NCI-H748 (cell line): ENCODE results near the gene PXMP2.

ENCODE experiments used
- DNase-seq: peaks from one replicate; lab custom pipeline; 2025; ENCODE audit not compliant: unreplicated experiment; lab: John Stamatoyannopoulos, UW

PXMP2 gene

DNA sequence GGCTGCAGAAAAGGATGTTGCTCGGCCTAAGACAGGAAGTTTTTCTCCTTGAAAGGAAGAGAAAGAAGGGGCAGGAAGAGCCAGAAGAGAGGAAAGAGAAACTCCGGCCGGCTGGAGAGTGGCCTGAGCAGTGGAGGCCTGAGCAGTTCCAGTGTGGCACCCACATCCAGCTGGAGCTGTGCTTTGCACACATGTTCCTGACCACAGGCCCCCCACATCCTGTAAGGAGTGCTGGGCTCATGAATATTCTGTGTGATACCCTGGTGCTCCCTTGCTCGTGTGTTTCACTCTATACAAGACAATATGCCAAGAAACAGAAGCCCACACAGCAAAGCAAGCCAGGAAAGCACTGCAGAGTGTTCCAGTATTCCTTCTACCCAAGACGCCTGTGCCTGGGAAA, 27.3 kb upstream of the PXMP2 start:
- DNase-seq, result no peak

DNA sequence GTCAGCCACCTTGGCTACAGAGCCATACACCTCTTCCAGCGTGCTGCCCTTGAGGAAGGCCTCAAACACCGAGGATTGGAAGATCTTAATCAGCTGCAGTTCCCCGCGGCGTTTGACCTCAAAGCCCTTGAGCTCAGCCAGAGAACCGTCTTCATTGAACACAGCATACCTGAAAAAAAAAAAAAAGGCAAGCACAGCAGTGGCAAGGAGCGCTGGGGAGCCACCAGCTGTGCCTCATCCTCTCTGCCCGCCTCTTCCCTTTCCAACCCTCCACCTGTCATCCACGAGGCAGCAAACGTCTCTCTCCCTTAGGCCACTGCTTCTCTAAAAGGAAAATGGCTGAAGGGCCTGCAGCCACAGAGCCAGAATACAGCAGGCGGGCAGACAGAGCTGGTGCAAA, 26.4 kb upstream of the PXMP2 start:
- no peak for DNase-seq

DNA sequence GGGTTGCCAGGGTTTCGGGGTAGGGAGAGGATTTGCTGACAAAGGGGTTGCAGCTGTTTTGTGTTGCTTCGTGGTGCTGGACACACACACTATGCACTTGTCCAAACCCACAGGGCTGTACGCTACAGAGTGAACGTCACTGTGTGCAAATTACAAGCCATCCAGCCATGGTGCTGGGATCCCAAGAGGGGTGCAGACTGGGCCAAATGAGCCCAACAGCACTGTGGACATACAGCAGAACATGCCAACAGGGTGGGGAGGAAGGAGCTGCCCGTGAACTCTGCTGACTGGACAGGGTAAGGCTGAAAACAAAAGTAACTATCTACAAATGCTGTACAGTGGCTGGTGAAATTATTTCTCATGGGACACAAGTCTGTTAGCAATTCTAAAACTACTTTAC, 25.4 kb upstream of the PXMP2 start:
- DNase-seq, result no peak

DNA sequence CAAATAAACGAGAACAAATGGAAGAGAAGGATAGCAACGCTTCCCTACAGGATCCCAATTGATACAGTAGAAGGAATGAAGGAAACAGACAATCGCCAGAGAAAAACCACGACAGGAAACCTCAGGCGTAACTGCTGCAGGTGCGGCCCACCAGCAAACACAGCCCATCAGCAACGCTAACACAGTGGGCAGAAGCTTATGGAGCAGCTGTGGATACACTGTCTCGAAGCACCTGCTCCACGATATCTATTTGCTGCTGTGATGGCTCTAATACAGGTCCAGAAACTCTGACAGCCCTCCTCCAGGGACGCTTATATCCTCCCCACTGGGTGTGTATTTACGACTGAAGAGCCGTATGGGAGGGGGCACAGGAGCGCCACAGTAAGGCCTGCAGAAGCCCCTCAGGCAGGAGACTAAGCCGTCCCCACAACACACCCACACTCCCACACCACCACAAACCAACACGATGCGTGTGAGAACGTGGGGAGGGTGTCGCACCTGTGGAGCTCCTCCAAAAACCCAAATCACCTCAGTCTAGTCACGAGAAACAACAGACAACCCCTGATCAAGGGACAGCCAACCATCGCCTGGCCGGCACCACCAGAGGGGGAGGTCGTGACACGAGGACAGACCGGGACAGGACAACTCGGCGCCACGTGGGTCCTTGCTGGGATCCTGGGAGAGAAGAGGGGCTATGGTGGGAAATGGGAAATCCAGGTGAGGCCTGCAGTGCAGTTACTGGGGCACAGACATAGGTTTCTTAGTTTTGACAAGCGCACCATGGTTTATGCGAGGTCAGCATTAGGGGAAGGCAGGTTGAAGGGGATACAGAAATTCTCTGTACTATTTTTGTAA, 24.3 kb upstream of the PXMP2 start:
- DNase-seq, result no peak

DNA sequence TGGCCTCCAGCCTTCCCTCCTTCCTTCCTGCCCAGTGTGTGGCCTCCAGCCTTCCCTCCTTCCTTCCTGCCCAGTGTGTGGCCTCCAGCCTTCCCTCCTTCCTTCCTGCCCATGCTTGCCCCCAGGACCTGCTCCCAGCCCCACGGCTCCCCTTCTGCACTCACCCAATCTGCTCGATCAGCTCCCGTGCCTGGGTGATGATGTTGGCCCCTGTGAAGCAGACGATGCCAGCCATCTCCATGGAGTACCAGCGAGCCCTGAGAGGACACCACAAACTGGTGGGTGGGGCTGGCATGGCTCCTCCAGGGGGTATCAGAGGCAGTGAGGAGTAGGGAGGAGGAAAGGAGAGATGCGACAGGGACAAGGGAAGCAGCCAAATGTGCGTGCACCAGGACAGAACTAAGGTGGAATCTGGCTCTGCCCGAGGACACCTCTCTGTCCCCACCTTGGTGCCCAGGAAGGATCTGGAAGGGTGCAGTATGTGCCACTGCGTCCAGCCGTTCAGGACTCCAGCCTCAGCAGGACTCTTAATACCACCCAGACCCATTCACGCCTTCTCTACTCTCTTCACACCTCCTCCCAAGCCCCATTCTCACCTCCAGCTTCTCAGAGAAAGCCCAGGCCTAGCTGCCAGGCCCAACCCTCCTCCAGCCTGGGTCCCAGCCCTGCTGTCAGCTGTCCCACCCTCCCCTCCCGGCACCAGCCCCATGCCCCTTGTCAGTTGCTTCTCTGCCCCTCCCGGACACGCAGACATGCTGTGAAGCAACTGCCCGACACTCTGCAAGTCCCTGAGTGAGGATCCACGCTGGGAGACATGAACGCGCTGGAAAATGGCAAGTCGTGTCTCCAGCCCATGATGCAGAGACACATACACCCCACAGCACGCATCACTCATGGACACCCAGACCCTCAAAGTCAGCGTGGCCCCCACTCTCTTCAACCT, 22.9 kb upstream of the PXMP2 start:
- no peak for DNase-seq

DNA sequence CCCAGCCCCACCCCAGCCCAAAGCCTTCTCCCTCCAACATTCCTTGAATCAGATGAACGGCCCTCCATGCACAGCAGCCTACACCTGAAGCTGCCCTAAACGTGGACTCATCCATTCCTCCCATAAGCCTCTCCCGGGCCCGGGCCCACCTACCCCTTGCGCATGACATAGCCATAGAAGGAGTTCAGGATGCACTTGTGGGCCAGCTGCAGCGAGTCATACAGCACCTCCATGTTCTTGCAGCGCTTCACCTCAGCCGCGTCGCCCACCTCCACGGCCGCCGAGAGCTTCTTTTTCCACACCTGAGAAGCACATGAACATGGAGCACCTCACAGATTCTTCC, 22.3 kb upstream of the PXMP2 start:
- DNase-seq, result no peak

DNA sequence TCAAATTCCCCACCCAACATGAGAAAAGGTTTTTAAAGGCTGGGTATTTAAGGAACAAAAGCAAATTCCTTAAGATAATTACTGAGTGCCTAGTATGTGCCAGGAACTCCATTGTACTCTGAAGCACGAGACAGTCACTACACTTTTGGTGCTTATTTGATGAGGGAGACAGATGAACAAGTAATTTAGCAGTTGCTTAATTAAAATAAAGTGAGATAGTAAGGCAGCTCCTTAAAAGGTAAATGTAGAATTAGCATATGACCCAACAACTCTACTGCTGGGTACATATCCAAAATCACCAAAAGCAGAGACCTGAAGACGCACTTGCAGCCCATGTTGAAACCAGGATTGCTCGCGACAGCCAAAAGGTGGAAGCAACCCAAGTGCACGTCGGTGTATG, 21.6 kb upstream of the PXMP2 start:
- no peak for DNase-seq

DNA sequence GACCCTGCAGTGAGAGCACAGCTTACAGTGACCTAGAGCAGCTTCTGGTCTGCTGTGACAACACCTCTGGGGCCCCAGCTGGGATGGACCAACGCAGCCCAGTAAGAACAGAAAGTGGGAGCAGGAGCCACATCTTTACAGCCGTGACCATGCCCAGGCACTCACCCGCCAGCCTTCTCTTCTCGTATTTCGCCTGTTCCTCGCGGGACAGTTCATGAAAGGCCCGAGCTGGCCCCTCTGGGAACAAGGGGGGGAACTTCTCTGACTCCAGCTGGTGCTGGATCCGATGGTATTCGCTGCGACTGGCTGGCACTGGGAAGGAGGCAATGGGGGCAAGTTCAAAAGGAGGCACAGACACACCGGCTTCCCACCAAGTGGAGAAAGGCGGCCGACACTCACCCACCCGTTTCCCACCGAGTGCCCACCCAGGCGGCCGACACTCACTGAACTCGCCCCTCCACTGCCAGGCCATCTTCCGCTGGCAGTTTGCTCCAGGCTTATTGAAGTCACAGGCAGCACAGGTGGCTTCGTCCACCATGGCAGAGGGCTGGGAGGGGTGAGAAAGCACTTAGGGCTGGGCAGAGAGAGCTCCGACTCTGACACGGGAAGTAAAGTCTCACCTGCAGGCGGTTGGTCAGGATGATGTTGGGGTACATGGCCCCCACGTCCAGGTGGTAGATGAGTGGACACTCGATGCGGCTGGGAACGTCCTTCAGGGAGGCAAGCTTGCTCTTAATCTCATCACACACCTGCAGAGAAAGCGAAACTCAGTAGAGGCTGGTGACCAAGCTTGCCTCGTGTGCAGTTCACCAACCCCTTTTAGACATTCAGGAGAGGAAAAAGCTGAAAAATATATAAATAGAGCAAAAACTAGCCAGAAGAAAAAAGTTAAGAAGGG, 18.9 kb upstream of the PXMP2 start:
- DNase-seq, result no peak

DNA sequence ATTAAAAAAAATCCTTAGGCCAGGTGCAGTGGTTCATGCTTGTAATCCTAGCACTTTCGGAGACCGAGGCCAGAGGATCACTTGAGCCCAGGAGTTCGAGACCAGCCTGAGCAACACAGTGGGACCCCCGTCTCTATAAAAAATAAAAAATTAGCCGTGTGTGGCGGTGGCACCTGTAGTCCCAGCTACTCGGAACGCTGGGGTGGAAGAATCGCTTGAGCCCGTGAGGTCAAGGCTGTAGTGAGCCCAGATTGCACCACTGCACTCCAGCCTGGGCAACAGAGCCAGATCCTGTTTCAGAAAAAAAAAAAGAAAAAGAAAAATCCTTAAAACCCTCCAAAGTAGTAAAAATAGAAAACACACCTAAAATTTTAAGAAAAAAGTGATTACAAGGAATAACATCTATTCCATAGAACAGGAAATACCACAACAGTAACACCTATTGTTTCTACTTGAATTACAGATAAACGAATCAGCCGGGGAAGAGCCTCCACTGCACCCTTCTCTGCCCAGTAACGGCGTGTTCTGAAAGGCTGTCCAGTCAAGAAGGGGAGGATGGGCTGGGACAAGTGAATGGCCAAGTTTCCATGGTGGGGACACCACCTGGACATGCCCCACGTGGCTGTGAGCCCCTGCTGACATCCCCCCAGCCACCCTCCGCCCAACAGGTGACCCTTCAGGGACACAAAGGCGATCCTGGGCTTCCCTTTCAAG, 18.1 kb upstream of the PXMP2 start:
- no peak for DNase-seq

DNA sequence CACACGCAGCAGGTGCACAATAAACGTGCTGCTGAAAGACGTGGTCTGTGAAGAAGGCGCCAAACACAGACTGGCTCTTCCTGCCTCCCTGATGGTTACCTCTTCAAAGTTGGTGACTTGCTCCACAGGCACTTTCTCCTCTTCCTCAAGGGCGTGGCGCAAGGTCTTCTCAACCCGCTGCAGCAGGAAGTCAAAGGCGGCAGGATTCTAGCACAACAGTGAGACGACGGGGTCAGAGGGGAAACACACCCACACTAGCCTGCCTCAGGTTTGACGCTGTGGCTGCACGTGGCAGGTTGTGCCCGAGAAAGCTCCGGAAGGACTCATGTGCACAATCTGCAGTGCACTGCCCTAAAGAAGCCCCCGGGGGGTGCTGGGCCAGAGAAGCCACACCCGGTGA, 15.3 kb upstream of the PXMP2 start:
- DNase-seq, result no peak

DNA sequence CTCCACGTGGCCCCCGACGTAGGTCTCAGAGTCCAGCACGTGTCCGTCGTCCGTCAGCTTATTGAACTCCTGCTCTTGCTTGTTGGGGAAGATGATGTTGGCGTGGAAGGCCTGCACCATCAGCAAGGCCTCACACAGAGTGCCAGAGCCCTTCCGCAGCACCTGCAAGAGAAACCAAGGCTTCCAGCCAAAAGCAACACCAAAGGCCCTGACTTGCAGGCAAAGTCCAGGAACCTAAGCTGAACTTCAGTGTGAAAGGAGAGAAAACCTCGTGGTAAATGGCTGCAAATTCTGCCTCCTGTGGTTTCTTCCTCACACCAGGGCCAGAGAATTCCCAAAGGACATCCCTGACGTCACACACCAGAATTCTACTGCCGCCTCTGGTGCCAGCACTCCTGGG, 14.7 kb upstream of the PXMP2 start:
- no peak for DNase-seq

DNA sequence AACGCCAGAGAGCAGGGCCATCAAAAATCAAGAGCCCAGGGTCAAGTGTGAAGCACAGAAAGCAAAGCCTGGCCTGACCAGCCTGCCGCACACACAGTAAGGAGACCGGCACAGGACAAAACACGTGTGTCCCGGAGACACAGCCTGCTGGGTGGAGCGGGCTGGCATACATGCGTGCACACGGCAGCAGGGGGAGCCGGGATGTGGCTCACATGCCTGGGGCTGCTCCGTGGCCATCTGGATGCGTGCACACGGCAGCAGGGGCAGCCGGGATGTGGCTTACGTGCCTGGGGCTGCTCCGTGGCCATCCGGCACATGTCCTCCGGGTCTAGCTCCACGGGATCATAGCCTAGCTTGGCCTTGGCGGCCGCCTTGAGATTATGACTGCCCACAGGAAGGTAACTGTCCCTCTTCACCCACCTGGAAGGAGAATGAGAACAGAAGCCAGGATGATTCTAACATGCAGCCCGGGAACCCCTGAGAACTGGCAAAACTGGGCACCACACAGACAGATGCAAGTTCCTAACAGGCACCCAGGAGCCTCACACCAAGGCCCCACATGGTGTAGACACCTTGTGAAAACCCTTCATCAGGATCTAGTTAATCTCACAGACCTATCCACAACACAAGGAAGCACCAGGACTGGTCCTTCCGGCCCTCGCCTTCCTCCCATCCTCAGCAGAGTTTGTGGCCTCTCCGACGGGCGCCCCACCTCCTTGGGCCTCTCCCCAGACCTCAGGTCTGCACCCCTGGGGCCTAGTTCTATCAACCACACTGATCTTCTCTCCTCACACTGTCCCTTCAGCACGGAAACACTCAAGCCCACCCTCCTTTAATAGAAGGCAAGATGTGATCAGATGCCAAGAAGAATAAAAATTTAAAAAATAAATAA, 13.9 kb upstream of the PXMP2 start:
- DNase-seq, result no peak

DNA sequence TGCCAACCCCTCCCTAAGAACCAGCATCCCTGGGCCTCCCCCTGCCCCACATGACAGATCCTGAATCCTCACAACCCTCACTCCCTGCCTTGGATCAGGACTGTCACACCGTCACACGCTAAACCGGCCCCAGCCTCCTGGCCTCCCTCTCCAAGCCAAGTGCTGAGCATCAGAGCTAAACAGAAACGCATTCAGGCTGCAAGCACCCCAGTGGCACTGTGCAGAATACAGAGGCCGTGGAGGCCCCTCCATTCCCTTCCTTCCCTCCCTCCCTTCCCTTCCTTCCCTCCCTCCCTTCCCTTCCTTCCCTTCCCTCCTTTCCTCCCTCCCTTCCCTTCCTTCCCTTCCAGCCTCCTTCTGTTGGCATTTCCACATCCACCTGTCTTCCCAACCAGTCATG, 12.8 kb upstream of the PXMP2 start:
- no peak for DNase-seq

DNA sequence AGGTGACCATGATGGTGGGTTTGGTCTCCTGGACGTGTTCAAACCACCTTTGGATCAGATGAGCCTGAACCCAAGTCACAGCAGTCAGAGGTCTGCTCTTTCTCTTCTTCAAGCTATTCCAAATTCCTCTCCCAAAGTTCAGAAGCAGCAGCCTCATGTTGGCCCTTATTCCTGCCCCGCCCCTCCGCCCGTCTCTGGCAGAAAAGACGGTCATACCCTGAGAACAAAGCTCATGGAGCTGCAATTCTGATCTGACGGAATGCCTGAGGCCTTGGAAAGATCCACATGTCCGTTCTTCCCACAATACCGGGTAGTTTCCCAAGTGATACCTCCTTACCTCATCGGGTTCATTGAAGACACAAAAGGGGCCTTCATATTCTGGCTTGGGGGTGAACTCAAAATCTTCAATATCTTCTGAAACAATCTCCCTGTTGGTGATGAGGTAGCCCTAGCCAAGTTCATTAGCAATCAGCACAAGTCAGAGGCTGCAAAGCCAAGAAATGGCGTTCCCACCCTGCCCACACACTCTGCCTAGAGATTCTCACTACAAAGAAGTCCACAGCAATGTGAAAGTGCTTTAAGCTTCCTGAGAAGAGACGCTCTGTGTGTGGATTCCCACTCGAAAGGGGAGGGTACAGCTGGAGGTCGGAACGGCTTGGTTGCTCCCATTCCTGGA, 11.5 kb upstream of the PXMP2 start:
- DNase-seq, result no peak

DNA sequence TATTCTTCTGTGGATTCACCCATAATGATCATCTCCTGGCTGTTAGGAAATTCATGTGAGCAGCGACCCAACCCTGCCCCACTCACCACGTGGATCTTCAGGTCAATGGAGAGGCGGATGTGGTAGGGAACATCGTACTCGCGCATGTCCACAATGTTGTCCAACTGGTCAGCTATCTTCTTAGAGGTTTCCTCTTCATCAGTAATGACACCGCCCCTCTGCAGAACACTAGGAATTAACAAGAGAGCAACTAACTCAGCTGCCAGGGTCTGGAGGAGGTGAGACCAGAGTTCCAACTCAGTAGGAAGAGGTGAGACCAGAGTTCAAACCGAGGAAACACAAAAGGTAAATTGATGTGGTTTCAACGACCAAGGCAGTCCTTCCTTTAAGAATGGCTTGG, 9.9 kb upstream of the PXMP2 start:
- no peak for DNase-seq

DNA sequence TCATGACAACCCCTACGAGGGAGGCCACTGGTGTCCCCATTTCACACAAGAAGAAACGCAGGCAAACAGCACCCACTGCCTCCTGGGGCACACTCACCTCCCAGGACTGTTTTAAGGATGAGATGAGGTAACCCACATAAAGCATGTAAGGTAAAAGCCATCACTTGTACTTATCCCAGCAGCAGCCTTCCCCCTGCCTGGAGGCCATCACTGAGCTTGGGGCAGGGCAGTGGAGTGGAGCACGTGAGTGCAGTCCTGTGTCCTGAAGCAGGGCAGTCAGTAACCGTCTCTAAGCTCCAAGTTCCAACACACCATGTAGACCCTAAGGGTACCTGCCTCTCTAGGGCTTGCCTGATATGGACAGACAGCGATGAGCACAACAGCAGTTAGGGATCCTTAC, 2.0 kb upstream of the PXMP2 start:
- DNase-seq, result no peak

DNA sequence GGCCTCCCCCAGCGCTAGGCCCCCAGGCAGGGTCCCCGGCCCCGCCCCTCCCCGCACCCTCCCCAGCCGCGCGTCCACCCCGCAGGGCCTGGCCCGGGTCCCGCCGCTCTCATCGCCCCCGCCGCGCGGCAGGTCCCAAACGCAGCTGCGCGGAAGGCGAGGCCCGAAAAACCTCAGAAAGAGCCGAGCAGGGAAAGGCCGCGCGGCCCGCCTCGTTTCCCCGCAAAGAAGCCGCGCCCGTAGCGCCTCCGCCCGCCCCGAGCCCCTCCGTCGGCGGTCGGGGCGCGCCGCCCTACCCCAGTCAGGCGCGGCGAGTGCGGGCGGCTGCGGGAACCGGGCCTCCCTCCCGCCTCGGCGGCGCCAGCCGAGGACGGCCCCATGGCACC, 569 bp upstream of the PXMP2 start:
- peak; percentile 47 for DNase-seq

DNA sequence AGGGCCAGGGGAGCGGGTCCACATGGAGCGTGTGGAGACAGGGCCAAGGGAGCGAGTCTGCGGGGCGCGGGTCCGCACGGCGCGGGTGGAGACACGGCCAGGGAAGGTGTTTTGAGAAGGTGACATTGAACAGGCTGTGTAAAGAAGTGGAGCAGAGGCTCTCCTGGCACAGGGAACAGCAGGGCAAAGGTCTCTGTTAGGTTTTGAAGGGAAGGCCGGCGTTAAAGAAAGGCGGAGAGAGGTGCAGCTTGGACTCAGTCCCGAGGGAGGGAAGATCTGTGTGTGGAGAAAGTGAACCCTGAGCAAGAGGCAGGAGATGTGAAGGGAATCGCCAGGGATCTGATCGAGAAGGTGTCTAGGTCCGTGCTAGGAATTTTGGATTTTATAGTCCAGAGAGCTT, 1.8 kb downstream of the PXMP2 start:
- no peak for DNase-seq

DNA sequence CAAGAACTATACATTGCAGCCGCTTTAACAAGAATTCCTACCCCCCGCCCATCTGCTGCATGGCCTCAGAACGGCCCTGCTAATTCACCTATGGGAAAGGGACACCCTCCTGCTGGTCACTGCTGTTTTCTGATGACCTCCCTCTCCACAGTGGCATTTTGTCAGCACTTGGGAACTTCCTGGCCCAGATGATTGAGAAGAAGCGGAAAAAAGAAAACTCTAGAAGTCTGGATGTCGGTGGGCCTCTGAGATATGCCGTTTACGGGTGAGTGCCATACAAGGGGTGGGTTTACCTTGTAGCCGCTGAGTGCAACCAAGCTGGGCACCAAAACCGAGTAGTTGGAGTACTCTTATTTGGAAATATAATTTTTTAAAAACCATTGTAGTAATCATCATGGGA, 2.7 kb downstream of the PXMP2 start:
- DNase-seq, result no peak
